Measurements from ENCODE around the gene LACTB.
"Not testable (repeated sequence)": the region's sequence is repeated elsewhere in the genome, so short reads cannot be mapped to it uniquely, and the experiment has no call there.

LACTB gene

GRCh38 chr15:63090472-63090871 is 31.2 kb upstream of the LACTB start:
- no peak for DNase-seq (ENCODE audit: low read depth)

- DNase-seq (ENCODE audit: low read depth) = no peak
These were observed 30.8 kb upstream of the LACTB start for GRCh38 chr15:63090887-63091286.

GRCh38 chr15:63091679-63092446 is 29.8 kb upstream of the LACTB start:
- DNase-seq (ENCODE audit: low read depth) = no peak

GRCh38 chr15:63093486-63094205 is 28.0 kb upstream of the LACTB start:
- peak; percentile 62 for DNase-seq (ENCODE audit: low read depth)

- no peak for DNase-seq (ENCODE audit: low read depth)
These were observed 27.1 kb upstream of the LACTB start for GRCh38 chr15:63094495-63094931.

- no peak for DNase-seq (ENCODE audit: low read depth)
These were observed 25.5 kb upstream of the LACTB start for GRCh38 chr15:63096178-63096577.

GRCh38 chr15:63098901-63099300 is 22.8 kb upstream of the LACTB start:
- DNase-seq (ENCODE audit: low read depth) = not testable (repeated sequence)

GRCh38 chr15:63099581-63099980 is 22.1 kb upstream of the LACTB start:
- DNase-seq (ENCODE audit: low read depth) = not testable (repeated sequence)

GRCh38 chr15:63103416-63103815 is 18.2 kb upstream of the LACTB start:
- no peak for DNase-seq (ENCODE audit: low read depth)

GRCh38 chr15:63104727-63105126 is 16.9 kb upstream of the LACTB start:
- no peak for DNase-seq (ENCODE audit: low read depth)

- DNase-seq (ENCODE audit: low read depth) = not testable (repeated sequence)
These were observed 16.3 kb upstream of the LACTB start for GRCh38 chr15:63105354-63105753.

- no peak for DNase-seq (ENCODE audit: low read depth)
These were observed 13.6 kb upstream of the LACTB start for GRCh38 chr15:63107895-63108546.

- DNase-seq (ENCODE audit: low read depth) = no peak
These were observed 12.2 kb upstream of the LACTB start for GRCh38 chr15:63109498-63109897.

GRCh38 chr15:63109920-63110319 is 11.7 kb upstream of the LACTB start:
- DNase-seq (ENCODE audit: low read depth) = no peak

GRCh38 chr15:63110428-63111026 is 11.1 kb upstream of the LACTB start:
- DNase-seq (ENCODE audit: low read depth) = no peak

GRCh38 chr15:63111481-63111880 is 10.2 kb upstream of the LACTB start:
- DNase-seq (ENCODE audit: low read depth) = no peak

- DNase-seq (ENCODE audit: low read depth) = no peak
These were observed 8.8 kb upstream of the LACTB start for GRCh38 chr15:63112871-63113270.

GRCh38 chr15:63114465-63114864 is 7.2 kb upstream of the LACTB start:
- no peak for DNase-seq (ENCODE audit: low read depth)

GRCh38 chr15:63118854-63119253 is 2.8 kb upstream of the LACTB start:
- DNase-seq (ENCODE audit: low read depth) = no peak

GRCh38 chr15:63122002-63122875 is 578 bp downstream of the LACTB start:
- peak; percentile 32 for DNase-seq (ENCODE audit: low read depth)

GRCh38 chr15:63124506-63124905 is 2.8 kb downstream of the LACTB start:
- no peak for DNase-seq (ENCODE audit: low read depth)

- DNase-seq (ENCODE audit: low read depth) = no peak
These were observed 5.1 kb downstream of the LACTB start for GRCh38 chr15:63126726-63127125.
